ENCODE data around the gene MACC1.
A peak's percentile ranks its signal among the peaks of the same experiment; 100 is the strongest.

The MACC1 gene

GRCh38 chr7:20217193-20217948 is at the start of gene MACC1:
Gene MACC1, minus strand, starts transcription at chr7:20217384. Its CDS starts 55,522 bp downstream, at chr7:20161862.
- TF ChIP-seq CTCF (conservative IDR thresholded peaks at IDR 0.05) (peak; percentile 18), ZFX (IDR thresholded peaks at IDR 0.05) (no peak)
- no peak within 1 kb of the TSS for H3K27ac ChIP-seq

GRCh38 chr7:20264623-20265022 is 47.4 kb upstream of the MACC1 start:
- TF ChIP-seq ZFX (IDR thresholded peaks at IDR 0.05), result no peak
- no peak for TF ChIP-seq CTCF (conservative IDR thresholded peaks at IDR 0.05)

GRCh38 chr7:20260223-20260622 is 43.0 kb upstream of the MACC1 start:
- no peak for TF ChIP-seq ZFX (IDR thresholded peaks at IDR 0.05)
- TF ChIP-seq CTCF (conservative IDR thresholded peaks at IDR 0.05), result no peak
- H3K27ac ChIP-seq, result no peak overlapping the region

More at GRCh38 chr7:20264623-20265022, 47.4 kb upstream of the MACC1 start:
- H3K27ac ChIP-seq, result no peak overlapping the region

GRCh38 chr7:20257212-20257611 is 40.0 kb upstream of the MACC1 start:
- no peak overlapping the region for H3K27ac ChIP-seq
- TF ChIP-seq CTCF (conservative IDR thresholded peaks at IDR 0.05) (no peak), ZFX (IDR thresholded peaks at IDR 0.05) (no peak)

- TF ChIP-seq CTCF (conservative IDR thresholded peaks at IDR 0.05) (no peak), ZFX (IDR thresholded peaks at IDR 0.05) (no peak)
- no peak overlapping the region for H3K27ac ChIP-seq
Measured at GRCh38 chr7:20249920-20250319, 32.7 kb upstream of the MACC1 start.

- H3K27ac ChIP-seq, result no peak overlapping the region
- TF ChIP-seq ZFX (IDR thresholded peaks at IDR 0.05) (no peak), CTCF (conservative IDR thresholded peaks at IDR 0.05) (no peak)
Measured at GRCh38 chr7:20249376-20249775, 32.2 kb upstream of the MACC1 start.

- TF ChIP-seq ZFX (IDR thresholded peaks at IDR 0.05) (no peak), CTCF (conservative IDR thresholded peaks at IDR 0.05) (no peak)
- no peak overlapping the region for H3K27ac ChIP-seq
Measured at GRCh38 chr7:20246236-20246635, 29.1 kb upstream of the MACC1 start.

All from C4-2B (cell line).